Measurements from ENCODE around the gene CASP14. TPM values are rescaled to one million over a fixed set of nuclear protein-coding genes. Genes with fewer than 3 reads are reported as not detected.

The CASP14 gene
- total RNA-seq, 1 experiment from 2014 or later: 1.9 TPM

DNA sequence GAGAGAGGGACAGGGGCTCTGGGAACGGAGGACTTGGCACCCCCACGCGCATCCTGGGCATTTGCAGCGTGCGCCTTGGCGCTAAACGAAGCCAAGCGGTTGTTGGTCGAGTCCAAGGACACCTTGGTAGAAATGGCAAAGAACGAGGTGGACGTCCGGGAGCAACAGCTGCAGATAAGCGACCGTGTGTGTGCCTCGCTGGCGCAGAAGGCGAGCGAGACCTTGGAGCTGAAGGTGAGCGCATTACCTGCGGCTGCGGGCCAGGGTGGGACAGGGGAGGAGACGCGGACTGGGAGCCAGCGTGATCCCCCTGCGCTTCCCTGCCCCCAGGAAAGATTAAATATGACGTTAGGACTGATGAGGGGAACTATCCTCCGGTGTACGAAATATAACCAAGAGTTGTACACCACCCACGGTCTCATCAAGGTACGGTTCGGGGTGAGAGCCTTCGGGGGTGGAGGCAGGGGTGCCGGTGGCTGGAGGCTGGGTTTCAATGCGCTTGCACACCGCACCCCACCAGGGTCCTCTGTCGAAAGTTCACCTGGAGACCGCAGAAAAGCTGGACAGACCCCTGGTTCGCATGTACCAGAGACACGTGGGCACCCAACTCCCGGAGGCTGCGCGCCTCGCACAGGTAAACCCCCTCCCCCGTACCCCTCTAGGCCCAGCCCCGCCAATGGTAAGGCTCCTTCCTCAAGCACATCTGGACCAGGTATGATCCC, 27.8 kb upstream of the CASP14 start:
- BruUV-seq (replicated peaks): no TSS peak
- intact Hi-C loops (cut with micrococcal nuclease; ENCODE audit: unreplicated experiment): no loop called here
- Histone ChIP-seq H3K36me3 (ENCODE audit: low read depth) (no peaks in the 10 kb centered on the region), H3K27ac (no peak overlapping the region), H3K4me2 (no peak overlapping the region), H3K9me2 (ENCODE audit: insufficient read depth) (no peaks in the 10 kb centered on the region), H2AFZ (no peak overlapping the region), H3K79me2 (ENCODE audit: low read depth) (no peaks in the 10 kb centered on the region), H3K4me3 (no peak overlapping the region), H3K27me3 (ENCODE audit: insufficient read depth, low read depth) (no peaks in the 10 kb centered on the region), H3K4me1 (replicated peaks; ENCODE audit: insufficient read depth) (0 out of 2 replicates have a peak, but pooled peaks cover 5% of the 10 kb centered on the region), H3F3A (ENCODE audit: insufficient read depth, low read depth) (peaks cover 4% of the 10 kb centered on the region; the same call in 1 of the 2 replicates), H4K20me1 (ENCODE audit: insufficient read depth) (no peaks in the 10 kb centered on the region), H3K9me3 (ENCODE audit: insufficient read depth, low read depth) (no peaks in the 10 kb centered on the region)
- ChIA-PET CTCF (interaction anchor here (0.7 kb wide), 1 partner anchor 134 kb away, joined by 3 read pairs; no protein-coding TSS in a partner anchor), POLR2A (ENCODE audit: unreplicated experiment) (no interaction called here)
- TF ChIP-seq EZH2 (IDR thresholded peaks at IDR 0.05; ENCODE audit: low read depth): no peak
- DNase-seq: no peak

DNA sequence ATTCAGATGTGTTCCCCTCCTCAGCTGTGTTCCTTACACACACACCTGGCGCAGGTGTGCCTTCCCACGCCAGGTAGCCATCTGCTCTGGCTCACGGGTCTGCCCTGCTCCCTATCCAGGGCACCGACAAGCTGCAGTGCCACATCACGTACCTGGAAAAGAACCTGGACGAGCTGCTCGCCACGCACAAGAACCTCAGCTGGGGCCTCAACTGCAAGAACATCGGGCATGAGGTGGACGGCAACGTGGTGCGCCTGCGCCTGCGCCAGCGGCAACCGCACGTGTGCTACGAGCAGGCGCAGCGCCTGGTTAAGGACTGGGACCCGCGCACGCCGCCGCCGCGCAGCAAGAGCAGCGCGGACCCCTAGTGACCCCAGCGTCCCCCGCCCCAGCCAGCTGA, 26.5 kb upstream of the CASP14 start:
- Histone ChIP-seq H3K4me2 (no peak overlapping the region), H3K27ac (no peak overlapping the region), H3K27me3 (ENCODE audit: insufficient read depth, low read depth) (no peaks in the 10 kb centered on the region), H2AFZ (no peak overlapping the region), H3K9me3 (ENCODE audit: insufficient read depth, low read depth) (no peaks in the 10 kb centered on the region), H3K4me1 (replicated peaks; ENCODE audit: insufficient read depth) (0 out of 2 replicates have a peak, but pooled peaks cover 5% of the 10 kb centered on the region), H3K4me3 (no peak overlapping the region), H3K36me3 (ENCODE audit: low read depth) (no peaks in the 10 kb centered on the region), H4K20me1 (ENCODE audit: insufficient read depth) (no peaks in the 10 kb centered on the region), H3K9me2 (ENCODE audit: insufficient read depth) (no peaks in the 10 kb centered on the region), H3F3A (ENCODE audit: insufficient read depth, low read depth) (peaks cover 8% of the 10 kb centered on the region; the same call in 1 of the 2 replicates), H3K79me2 (ENCODE audit: low read depth) (no peaks in the 10 kb centered on the region)
- ChIA-PET CTCF (no interaction called here), POLR2A (ENCODE audit: unreplicated experiment) (no interaction called here)
- intact Hi-C loops (cut with micrococcal nuclease; ENCODE audit: unreplicated experiment): no loop called here
- no TSS peak for BruUV-seq (replicated peaks)
- TF ChIP-seq EZH2 (IDR thresholded peaks at IDR 0.05; ENCODE audit: low read depth): no peak
- DNase-seq: no peak

DNA sequence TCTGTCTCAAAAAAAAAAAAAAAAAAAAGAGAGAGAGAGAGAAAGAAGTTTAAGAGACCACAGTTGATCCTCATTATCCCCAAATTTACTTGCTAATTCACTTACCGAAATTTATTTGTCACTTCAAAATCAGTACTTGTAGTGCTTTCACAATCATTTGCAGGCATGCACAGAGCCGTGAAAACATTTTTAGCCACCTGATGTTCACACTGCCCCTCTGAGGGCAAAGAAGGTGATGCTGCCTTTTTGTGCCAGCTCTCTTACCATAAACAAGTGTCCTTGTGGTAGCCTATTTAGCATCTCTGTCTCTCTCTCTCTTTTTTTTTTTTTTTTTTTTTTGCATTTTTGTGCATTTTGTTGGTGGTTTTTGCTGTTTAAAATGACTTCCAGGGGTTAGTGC, 24.1 kb upstream of the CASP14 start:
- peak in 1 of 2 experiments; percentile 65 for DNase-seq
- Histone ChIP-seq H3K9me2 (ENCODE audit: insufficient read depth) (no peaks in the 10 kb centered on the region), H3F3A (ENCODE audit: insufficient read depth, low read depth) (0 out of 2 replicates have a peak, but pooled peaks cover 8% of the 10 kb centered on the region), H3K79me2 (ENCODE audit: low read depth) (no peaks in the 10 kb centered on the region), H3K4me2 (no peak overlapping the region), H3K27ac (no peak overlapping the region), H4K20me1 (ENCODE audit: insufficient read depth) (no peaks in the 10 kb centered on the region), H3K4me3 (no peak overlapping the region), H3K9me3 (ENCODE audit: insufficient read depth, low read depth) (no peaks in the 10 kb centered on the region), H2AFZ (no peak overlapping the region), H3K36me3 (ENCODE audit: low read depth) (no peaks in the 10 kb centered on the region), H3K27me3 (ENCODE audit: insufficient read depth, low read depth) (no peaks in the 10 kb centered on the region), H3K4me1 (replicated peaks; ENCODE audit: insufficient read depth) (0 out of 2 replicates have a peak, but pooled peaks cover 5% of the 10 kb centered on the region)
- TF ChIP-seq, protein P1, sequence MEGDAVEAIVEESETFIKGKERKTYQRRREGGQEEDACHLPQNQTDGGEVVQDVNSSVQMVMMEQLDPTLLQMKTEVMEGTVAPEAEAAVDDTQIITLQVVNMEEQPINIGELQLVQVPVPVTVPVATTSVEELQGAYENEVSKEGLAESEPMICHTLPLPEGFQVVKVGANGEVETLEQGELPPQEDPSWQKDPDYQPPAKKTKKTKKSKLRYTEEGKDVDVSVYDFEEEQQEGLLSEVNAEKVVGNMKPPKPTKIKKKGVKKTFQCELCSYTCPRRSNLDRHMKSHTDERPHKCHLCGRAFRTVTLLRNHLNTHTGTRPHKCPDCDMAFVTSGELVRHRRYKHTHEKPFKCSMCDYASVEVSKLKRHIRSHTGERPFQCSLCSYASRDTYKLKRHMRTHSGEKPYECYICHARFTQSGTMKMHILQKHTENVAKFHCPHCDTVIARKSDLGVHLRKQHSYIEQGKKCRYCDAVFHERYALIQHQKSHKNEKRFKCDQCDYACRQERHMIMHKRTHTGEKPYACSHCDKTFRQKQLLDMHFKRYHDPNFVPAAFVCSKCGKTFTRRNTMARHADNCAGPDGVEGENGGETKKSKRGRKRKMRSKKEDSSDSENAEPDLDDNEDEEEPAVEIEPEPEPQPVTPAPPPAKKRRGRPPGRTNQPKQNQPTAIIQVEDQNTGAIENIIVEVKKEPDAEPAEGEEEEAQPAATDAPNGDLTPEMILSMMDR (conservative IDR thresholded peaks at IDR 0.05): peak; percentile 64
- TF ChIP-seq EZH2 (IDR thresholded peaks at IDR 0.05; ENCODE audit: low read depth): no peak
- intact Hi-C loops (cut with micrococcal nuclease; ENCODE audit: unreplicated experiment): no loop called here
- CTCF ChIA-PET: interaction anchor here (0.6 to 1.0 kb wide), 6 partner anchors 13 to 339 kb away, joined by 5 to 10 read pairs (median 7); no protein-coding TSS in a partner anchor
- BruUV-seq (replicated peaks): no TSS peak
- POLR2A ChIA-PET (ENCODE audit: unreplicated experiment): no interaction called here

DNA sequence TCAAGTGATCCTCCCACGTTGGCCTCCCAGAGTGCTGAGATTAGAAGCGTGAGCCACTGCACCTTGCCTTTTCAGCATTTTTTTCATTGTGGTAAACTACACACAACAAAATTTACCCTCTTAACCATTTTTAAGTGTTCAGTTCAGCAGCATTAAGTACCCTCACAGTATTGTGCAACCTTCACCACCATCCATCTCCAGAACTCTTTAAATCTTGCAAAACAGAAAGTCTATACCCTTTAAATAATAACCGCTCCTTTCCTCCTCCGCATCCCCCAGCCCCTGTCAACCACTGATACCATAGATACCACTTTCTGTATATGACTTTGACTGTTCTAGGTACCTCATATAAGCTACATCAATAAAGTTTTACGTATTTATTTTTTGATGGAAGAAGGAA, 20.8 kb upstream of the CASP14 start:
- no peak for DNase-seq
- Histone ChIP-seq H3K4me2 (no peak overlapping the region), H2AFZ (no peak overlapping the region), H3K36me3 (ENCODE audit: low read depth) (no peaks in the 10 kb centered on the region), H3F3A (ENCODE audit: insufficient read depth, low read depth) (0 out of 2 replicates have a peak, but pooled peaks cover 13% of the 10 kb centered on the region), H3K9me2 (ENCODE audit: insufficient read depth) (no peaks in the 10 kb centered on the region), H4K20me1 (ENCODE audit: insufficient read depth) (no peaks in the 10 kb centered on the region), H3K4me1 (replicated peaks; ENCODE audit: insufficient read depth) (0 out of 2 replicates have a peak, but pooled peaks cover 5% of the 10 kb centered on the region), H3K27ac (no peak overlapping the region), H3K27me3 (ENCODE audit: insufficient read depth, low read depth) (no peaks in the 10 kb centered on the region), H3K4me3 (no peak overlapping the region), H3K9me3 (ENCODE audit: insufficient read depth, low read depth) (0 out of 2 replicates have a peak, but pooled peaks cover 4% of the 10 kb centered on the region), H3K79me2 (ENCODE audit: low read depth) (no peaks in the 10 kb centered on the region)
- intact Hi-C loops (cut with micrococcal nuclease; ENCODE audit: unreplicated experiment): no loop called here
- TF ChIP-seq EZH2 (IDR thresholded peaks at IDR 0.05; ENCODE audit: low read depth): no peak
- TF ChIP-seq, protein P1 (conservative IDR thresholded peaks at IDR 0.05): no peak
- CTCF ChIA-PET: interaction anchor here (0.5 kb wide), 1 partner anchor 518 kb away, joined by 4 read pairs; no protein-coding TSS in a partner anchor
- POLR2A ChIA-PET (ENCODE audit: unreplicated experiment): no interaction called here
- BruUV-seq (replicated peaks): no TSS peak
